Activated CD8-positive, alpha-beta memory T cell treated with anti-CD3 and anti-CD28 coated beads for 48 hours (primary cell): ENCODE measurements around the gene SLC49A3.
"Not testable (repeated sequence)": the region's sequence is repeated elsewhere in the genome, so short reads cannot be mapped to it uniquely, and the experiment has no call there.

Experiments
- DNase-seq, 3 experiments: peaks; one replicate each; pipeline ENCODE4 v3.0.0-alpha.2; 2020; ENCODE audit warnings: low read depth in 2 of 3, low spot score in 2 of 3

SLC49A3 gene

DNA sequence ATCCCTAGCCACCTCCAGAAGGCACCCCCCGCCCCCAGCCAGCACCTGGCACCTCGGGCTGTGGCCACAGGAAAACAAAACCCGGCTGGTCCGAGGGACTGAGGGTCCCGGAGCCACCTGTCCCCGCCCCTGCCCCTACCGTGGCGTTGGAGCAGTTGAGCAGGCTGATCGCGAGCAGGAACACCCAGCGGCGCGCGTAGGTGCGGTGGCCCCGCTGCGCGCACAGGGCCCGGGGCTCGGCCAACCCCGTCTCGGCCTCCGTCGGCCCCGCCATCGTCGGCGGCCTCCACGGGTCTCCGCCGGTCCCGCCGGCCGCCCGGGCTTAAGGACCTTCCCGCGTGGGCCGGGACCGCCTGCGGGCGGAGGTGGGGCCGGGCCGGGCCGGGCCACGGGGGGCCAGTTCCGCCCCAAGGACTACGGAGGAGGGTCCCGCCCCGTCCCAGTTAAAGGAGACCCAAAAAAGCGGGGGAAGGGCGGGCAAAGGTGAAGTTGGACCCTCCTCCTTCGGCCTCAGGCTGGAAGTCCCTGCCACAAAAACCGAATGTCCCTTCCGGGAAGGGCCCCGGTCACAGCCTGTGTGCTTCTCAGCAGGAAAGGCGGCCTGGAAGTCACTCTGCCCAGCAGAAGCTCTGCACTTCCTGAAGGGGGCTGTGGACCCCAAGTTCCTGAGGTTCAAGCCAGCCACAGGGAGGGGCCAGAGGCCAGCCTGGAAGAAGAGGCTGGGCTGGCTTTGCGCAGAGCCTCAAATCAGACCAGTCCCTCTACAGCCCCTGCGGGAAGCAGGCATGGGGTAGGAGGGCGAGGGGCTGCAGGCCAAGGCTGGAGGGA, at the start of gene SLC49A3:
Gene SLC49A3 (minus strand): TSS at position 298 of the 828 bp plus-strand sequence. CDS start 24 bp downstream, at position 274.
- DNase-seq, result no peak

DNA sequence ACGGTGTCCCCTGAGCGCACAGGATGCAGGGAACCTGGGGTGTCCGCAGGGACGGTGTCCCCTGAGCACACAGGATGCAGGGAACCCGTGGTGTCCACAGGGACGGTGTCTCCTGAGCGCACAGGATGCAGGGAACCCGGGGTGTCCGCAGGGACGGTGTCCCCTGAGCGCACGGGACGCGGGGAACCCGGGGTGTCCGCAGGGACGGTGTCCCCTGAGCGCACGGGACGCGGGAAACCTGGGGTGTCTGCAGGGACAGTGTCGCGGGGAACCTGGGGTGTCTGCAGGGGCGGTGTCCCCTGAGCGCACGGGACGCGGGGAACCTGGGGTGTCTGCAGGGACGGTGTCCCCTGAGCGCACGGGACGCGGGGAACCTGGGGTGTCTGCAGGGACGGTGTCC, 47.6 kb upstream of the SLC49A3 start:
- DNase-seq, result not testable (repeated sequence)

DNA sequence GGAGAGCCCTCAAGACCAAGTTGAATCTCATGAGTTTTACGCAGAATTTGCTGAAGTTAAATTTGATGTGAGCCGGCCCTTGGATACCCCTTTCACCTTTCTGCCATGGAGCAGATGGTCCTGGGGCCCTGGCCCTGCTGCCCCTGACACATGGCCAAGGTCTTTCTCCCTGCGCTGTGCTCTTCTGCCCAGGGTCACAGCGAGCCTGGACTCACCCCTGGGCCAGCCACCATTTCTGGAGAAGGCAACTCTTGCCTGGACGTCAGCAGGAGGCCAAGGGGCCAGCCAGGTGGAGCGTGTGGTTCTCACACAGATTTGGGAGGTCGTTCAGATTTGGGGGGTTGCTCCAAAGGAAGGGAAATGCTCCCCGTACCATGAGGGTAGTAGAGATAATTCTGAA, 46.6 kb upstream of the SLC49A3 start:
- DNase-seq, result no peak

DNA sequence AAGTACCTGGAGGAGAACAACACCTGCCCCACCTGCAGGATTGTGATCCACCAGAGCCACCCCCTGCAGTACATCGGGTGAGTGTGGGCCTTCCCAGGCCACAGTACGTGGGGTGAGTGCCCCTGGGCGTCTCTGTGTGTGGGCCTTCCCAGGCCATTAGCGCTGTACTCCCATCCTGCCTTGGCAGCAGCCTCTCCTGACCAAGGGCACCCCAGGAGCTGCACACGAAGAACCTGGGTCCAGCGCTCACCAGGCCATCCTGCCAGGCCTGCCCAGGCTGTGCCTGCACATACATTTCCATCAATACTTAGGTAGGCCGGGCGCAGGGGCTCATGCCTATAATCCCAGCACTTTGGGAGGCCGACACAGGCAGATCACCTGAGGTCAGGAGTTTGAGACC, 46.0 kb upstream of the SLC49A3 start:
- DNase-seq, result no peak

DNA sequence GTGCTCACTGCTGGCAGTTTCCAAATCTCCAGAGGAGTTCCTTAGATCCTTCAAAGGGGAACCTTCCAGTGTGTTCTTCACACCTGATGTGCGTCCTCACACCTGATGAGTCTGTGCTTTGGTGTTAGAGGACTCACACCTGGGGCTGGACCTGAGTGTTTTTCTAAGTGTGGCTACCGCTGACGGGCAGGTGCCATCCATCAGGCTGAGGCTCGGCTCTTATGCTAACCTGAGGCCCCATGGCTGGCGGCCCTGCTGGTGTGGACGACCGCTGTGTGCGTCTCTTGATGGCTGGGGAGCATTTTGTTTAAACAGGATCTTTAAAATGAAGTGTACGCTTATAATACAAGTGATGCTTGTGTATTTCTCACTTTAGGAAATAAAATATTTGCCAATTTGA, 45.1 kb upstream of the SLC49A3 start:
- DNase-seq, result no peak

DNA sequence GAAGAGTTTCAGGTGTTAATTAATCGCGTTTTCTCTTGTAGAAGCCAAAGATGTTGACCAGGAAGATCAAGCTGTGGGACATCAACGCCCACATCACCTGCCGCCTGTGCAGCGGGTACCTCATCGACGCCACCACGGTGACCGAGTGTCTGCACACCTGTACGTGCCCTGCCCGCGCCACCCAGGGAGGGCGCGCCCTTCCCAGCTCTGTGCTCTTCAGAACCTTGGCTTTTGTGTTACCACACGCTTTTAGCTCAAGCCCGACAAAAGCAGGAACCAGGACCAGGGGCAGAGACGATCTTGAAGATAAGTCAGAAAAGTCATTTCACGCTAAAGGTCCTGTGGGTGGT, 44.7 kb upstream of the SLC49A3 start:
- DNase-seq, result no peak

DNA sequence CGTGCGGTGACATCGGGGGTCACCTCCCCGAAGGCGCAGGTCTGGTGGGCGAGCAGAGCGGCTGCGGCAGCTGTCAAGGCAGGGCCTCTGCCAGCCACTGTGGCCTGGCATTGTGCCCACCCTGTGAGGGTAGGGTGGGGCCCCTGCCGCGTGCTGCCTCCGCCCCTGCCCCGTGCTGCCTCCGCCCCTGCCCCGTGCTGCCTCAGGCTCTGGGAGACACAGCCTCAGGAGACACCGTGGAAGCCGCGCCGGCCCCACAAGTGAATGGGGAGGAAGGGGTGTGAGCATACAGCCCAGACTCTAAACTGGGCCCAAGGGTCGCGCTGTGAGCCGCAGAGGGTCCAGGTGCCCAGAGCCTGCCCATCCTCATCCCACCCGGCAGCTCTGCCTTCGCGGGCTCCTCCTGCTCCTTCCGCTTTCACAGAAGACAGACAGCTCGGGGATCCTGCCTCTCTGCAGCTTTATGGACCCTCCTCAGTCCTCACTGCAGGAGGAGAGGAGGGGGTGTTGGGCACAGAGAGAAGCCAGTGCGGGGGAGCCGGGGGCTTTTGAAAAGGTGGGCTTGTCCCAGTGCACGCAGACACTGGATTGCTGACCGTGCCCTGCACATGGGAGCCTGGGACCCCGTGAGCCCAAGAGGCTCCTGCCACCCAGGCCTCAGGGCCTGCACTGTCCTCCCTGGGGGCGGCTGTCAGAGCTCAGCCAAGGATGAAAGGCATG, 44.1 kb upstream of the SLC49A3 start:
- DNase-seq, result no peak

DNA sequence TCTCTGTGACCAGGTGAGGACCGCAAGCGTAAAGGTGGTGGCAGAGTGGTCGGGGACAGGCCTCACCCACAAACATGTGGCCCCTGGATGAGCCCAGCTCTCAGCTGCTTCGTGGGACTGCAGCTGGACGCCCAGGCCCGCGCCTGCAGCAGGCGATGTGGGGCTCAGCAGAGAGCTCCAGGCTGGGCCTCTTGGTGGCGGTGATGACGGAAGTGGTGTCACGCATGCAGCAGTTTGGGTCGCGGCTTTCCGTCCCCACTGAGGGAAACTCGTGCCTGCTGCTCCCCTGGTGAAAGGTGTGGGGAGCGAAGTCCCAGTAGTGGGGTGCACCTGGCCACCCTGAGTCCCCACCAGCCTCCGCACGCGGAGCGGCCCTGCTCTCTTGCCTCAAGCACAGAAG, 43.5 kb upstream of the SLC49A3 start:
- DNase-seq, result no peak

DNA sequence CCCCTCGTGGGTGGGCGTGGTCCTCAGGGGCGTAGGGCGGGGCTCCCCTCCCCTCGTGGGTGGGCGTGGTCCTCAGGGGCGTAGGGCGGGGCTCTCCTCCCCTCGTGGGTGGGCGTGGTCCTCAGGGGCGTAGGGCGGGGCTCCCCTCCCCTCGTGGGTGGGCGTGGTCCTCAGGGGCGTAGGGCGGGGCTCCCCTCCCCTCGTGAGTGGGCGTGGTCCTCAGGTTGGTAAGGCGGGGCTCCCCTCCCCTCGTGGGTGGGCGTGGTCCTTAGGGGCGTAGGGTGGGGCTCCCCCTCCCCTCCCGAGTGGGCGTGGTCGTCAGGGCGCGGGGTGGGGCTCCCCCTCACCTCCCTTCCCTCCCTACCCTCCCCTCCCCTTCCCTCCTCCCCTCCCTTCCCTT, 43.0 kb upstream of the SLC49A3 start:
- not testable (repeated sequence) for DNase-seq

DNA sequence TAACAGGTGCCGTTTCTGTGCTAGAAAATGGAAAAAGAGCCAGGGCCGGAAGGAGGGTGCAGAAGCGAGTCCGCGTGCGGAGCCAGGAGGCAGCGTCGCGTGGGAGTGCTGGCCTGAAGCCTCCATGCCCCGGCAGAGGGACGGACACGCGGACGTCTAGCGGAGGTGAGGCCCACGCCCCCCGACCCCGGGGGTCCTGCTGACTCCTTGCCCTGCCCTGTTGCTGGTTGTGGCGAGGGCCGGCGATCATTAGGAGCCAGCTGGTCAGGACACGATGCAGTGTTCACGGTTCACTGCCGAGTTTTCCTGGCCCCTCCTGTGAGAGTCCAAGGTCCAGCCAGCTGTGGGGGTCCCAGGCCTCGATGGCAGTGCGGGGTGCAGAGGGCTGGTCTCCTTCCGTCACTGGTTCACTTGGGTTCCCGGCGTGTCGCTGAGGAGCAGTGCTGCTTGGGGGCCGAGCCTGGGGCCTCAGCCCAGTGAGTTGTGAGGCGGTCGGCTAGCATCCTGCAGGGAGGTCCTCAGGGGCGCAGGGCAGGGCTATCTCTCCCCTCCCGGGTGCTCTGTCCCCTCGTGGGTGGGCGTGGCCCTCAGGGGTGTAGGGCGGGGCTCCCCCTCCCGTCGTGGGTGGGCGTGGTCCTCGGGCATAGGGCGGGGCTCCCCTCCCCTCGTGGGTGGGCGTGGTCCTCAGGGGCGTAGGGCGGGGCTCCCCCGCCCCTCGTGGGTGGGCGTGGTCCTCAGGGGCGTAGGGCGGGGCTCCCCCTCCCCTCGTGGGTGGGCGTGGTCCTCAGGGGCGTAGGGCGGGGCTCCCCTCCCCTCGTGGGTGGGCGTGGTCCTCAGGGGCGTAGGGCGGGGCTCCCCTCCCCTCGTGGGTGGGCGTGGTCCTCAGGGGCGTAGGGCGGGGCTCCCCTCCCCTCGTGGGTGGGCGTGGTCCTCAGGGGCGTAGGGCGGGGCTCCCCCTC, 42.3 kb upstream of the SLC49A3 start:
- DNase-seq, result not testable (repeated sequence)

DNA sequence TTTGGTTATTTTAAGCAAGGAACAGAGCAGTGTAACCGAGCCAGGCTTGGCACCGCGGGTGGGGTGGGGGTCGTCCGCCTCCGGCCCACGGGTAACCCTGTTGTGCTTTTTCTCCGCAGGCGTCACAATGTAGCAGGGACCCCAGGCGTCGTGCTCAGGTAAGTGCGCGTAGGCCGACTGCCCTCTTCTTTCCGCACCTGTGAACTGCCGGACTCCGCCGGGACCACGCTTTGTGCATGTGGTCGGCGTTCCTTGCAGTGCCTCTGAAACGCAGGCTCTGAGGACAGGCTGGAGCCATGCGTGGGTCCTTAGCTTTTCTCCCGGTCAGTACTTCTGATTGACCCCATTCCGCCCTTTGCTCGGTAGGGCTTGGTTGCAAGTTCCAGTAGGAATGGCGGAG, 41.6 kb upstream of the SLC49A3 start:
- no peak for DNase-seq

DNA sequence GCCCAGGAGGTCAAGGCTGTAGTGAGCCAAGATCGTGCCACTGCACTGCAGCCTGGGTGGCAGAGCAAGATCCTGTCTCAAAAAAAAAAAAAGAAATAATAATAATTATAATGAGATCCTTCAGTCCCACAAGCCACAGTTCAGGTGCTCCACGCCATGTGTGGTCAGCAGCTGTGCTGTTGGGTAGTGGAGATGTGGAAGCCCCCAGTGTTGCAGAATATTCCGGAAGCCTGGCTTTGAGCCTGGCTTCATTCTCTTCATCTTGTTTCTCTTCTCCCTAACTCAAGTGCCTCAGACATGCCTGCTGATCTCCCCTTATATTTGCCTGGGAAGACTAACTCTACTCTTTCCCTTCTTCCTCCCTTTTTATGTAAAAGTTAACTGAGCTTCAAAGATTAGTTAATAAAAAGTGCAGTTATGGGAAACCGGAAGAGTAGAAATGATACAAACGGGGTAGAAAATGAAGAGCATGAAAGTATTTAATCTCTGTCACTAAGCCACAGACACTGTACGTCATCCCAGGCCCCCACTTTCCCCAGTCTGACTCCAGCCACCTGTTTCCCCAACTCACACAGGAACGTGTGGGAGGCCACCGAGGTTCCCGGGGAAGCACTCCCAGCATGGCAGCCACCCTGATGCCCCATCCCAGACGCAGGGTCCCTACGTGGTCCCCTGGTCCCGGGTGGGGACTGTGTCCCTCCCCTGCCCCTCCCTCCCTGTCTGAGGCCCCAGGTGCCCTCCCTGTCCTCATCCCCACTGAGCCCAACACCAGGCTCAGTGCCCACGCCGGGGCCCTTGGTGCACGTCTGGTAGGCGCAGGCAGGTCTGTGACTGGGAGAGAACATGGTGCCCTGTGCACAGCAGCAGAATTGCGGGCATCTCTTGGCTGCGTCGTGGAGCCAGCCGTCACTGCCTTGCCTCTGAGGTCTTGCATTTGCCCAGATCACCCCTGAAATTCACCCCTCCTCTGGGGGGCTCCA, 40.7 kb upstream of the SLC49A3 start:
- no peak for DNase-seq

DNA sequence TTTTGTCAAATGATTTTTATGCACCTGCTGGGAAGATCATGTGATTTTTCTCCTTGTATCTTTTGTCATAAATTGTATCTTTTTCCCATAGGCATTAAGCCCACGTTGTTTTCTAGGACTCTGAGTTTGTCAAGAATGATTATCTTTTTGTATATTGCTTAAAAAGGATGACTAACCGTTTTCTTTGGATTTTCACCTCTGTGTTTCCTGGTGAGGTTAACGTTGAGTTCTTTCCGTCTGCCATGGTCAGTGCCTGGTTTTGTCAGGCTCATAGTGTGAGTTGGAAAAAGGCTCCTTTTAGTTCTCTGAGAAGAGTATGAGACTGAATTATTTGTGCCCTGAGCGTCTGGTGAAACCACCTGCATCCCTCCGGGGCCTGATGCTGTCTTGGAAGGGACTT, 38.6 kb upstream of the SLC49A3 start:
- DNase-seq, result no peak

DNA sequence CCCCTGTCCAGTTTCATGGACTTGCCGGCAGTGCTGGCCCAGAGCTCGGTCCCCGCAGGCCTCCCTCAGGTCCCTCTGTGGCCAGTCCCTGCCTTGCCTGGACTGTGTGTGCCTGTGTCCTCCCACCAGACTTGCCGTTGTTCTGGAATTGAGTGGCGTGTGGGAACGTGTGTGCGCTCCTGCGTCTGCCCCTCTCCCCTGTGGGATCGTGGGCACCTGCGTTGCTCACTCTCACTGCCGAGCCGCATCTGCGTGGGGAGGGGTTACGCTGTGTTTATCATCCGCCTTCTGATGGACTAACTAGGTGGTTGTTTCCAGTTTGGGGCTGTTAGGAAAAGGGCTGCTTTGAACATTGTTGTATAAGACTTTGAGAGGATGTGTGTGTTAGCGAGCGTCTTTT, 37.9 kb upstream of the SLC49A3 start:
- DNase-seq, result no peak

DNA sequence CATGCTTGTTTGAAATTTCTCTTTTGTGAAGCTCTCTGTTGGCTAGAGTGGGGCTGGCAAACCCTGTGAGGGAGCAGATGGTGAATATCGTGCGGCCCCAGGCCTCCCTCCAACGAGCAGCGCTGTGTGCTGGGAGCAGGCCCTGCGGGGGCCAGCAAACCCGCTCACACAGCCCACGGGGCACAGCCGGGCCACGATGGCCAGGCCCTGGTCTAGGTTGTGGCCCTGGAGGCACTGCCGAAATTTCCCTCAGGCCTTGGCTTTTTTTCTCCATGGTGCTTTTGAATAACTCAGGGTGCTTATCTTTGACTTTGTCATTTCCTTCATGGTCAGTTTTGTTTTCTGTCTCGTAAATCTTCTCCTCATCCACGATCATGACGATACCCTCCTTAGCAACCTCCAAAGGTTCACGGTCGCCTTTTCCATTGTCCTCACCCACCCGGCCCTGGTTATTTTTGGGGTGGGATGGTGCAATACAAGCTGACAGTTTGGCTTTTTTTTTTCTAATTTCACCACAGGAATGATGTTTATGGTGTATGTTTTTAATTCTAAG, 37.4 kb upstream of the SLC49A3 start:
- DNase-seq, result no peak

DNA sequence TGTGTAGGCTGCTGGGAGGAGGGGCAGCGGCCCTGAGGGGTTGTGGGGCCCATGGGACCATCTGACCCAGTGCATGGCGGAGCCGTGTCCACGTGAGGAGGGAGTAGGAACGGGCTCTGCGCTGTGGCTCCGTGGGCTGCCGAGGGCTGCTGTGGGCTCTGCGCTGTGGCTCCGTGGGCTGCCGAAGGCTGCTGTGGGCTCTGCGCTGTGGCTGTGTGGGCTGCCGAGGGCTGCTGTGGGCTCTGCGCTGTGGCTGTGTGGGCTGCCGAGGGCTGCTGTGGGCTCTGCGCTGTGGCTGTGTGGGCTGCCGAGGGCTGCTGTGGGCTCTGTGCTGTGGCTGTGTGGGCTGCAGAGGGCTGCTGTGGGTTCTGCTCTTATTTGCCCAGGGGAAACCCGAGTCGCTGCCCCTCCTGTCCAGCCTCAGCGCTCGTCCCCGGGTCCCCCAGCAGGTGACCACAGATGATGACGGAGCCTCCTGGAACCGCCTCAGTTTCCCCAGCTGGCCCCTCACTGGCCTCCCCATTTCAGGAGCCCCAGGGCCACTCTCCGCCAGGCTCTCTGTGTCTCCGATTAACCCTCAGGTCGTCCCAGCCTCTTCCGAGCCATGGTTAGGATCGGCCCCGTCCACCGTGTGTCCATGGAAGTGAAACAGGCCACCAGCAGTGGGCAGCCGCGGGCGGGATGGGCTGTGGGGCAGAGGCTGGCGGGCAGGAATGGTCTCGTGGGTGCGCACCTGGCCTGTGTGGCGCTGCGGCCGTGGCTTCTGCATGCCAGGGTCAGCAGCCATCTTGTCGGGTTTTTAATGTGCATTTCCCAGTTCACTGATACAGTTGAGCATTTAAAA, 36.7 kb upstream of the SLC49A3 start:
- no peak for DNase-seq

DNA sequence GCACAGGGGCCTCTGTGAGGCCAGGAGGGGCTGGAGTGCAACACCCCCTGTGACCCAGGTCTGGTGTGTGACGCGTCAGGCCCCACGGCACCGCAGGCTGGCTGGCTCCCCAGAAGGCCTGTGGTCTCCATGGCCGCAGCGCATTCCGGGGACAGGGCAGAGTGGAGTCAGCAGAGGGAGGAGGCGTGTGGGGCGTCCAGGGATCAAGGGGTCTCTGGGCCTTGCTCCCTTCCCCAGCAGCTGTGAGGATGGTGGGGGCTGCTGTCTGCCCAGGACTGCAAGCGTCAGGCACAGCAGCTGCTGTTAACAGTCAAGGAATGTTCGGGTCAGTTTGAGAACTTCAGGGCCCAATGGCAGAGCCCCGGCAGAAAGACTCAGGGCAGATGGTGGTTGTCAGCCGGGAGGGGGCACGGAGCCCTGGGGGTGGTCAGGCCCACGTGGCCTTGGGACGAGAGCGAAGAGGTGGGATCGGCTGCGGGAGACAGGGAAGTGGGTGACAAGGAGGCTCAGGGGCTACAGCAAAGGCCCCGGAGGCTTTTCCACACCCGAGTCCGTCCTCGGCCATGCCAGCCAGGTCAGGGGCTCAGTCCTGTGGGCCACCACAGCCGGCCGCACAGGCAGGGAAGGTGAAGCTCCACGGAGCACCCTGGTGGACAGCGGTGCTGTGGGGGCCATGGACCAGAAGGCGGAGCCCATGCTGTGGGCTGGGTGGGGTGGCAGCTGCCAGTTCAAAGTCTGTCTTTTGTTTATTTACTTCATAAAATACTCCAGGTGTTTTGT, 35.0 kb upstream of the SLC49A3 start:
- no peak for DNase-seq

DNA sequence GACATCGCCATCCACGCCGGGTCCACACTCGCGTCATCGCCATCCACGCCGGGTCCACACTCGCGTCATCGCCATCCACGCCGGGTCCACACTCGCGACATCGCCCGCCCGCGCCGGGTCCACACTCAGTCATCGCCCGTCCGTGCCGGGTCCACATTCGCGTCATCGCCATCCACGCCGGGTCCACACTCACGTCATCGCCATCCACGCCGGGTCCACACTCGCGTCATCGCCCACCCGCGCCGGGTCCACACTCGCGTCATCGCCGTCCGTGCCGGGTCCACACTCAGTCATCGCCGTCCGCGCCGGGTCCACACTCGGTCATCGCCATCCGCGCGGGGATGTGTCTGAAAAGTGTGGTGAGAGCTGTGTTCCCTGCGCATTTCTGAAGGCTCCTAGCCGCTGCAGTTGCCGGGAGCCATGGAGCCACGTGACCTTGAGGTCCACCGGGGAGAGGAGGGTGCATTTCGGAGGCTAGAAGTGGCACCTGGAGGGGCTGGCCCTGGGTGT, 34.0 kb upstream of the SLC49A3 start:
- DNase-seq, result no peak
